CD4-positive, CD25-positive, alpha-beta regulatory T cell (primary cell): ENCODE results near the gene CFAP100. TPM values are rescaled to one million over a fixed set of nuclear protein-coding genes. Genes with fewer than 3 reads are reported as not detected.

Source experiments
- ATAC-seq, 2 donors: fragments of 150-1000 bp; cut with Tn5 transposase; one replicate each; pipeline ENCODE4 v1.10.0; 2021; ENCODE audit warnings: low read depth in 2 of 2, moderate number of reproducible peaks in 2 of 2, moderate library complexity in 1 of 2
- DNase-seq, 3 donors: peaks; one replicate each; pipeline versions ENCODE4 v3.0.0 to v3.0.0-alpha.2; 2012 to 2022; ENCODE audit warnings: mixed read lengths in 1 of 3
- H3K27ac ChIP-seq: one replicate; pipeline ENCODE4 v1.7.0; 2013; ENCODE audit warnings: mild to moderate bottlenecking, low read length; ENCODE audit not compliant: insufficient read depth, poor library complexity, severe bottlenecking
- H3K27me3 ChIP-seq: one replicate; pipeline ENCODE4 v1.7.0; 2013; ENCODE audit warnings: low read length; ENCODE audit not compliant: control insufficient read depth, insufficient read depth
- H3K36me3 ChIP-seq: one replicate; pipeline ENCODE4 v1.7.0; 2013; ENCODE audit warnings: mild to moderate bottlenecking, low read length, moderate library complexity; ENCODE audit not compliant: control insufficient read depth, insufficient read depth
- H3K4me1 ChIP-seq: 2 replicates; pipeline ENCODE4 v1.7.0; 2013; ENCODE audit warnings: mild to moderate bottlenecking, low read length; ENCODE audit not compliant: insufficient read depth, control insufficient read depth, poor library complexity, severe bottlenecking
- H3K4me3 ChIP-seq: one replicate; pipeline ENCODE4 v1.7.0; 2013; ENCODE audit warnings: low read depth, mild to moderate bottlenecking, low read length, moderate library complexity
- H3K9me3 ChIP-seq, 2 experiments: 1 replicate in 1 of 2; 2 replicates in 1 of 2; pipeline ENCODE4 v1.7.0; 2013; ENCODE audit warnings: low read length in 2 of 2, mild to moderate bottlenecking in 1 of 2, moderate library complexity in 1 of 2; ENCODE audit not compliant: control insufficient read depth in 2 of 2
- H3K27ac Mint-ChIP-seq, 3 donors: one replicate each; pipeline ENCODE4 v1.8.0; 2020 to 2022; ENCODE audit warnings: mild to moderate bottlenecking in 3 of 3, mixed read lengths in 3 of 3, moderate library complexity in 2 of 3
- H3K27me3 Mint-ChIP-seq: one replicate; pipeline ENCODE4 v1.8.0; 2022; ENCODE audit warnings: mild to moderate bottlenecking, mixed read lengths
- H3K36me3 Mint-ChIP-seq: one replicate; pipeline ENCODE4 v1.8.0; 2020; ENCODE audit warnings: mixed read lengths
- H3K4me1 Mint-ChIP-seq, 4 donors: one replicate each; pipeline ENCODE4 v1.8.0; 2020 to 2022; ENCODE audit warnings: mixed read lengths in 4 of 4, mild to moderate bottlenecking in 1 of 4
- H3K4me3 Mint-ChIP-seq, 4 donors: one replicate each; pipeline ENCODE4 v1.8.0; 2020 to 2022; ENCODE audit warnings: mild to moderate bottlenecking in 4 of 4, mixed read lengths in 4 of 4, moderate library complexity in 3 of 4
- H3K9me3 Mint-ChIP-seq, 7 donors: one replicate each; pipeline ENCODE4 v1.8.0; 2020 to 2022; ENCODE audit warnings: mixed read lengths in 7 of 7, mild to moderate bottlenecking in 3 of 7, moderate library complexity in 2 of 7
- polyA plus RNA-seq, 4 donors: library from polyadenylated mRNA; unstranded; fragments of 300-500 nt; fragmentation: Illumina TruSeq; gene quantifications; one replicate each; pipeline ENCODE4 v1.2.3, GENCODE V29; 2021
- total RNA-seq: library from RNA; stranded (reverse); gene quantifications from one replicate; pipeline ENCODE4 v1.2.3, GENCODE V29; 2022

CFAP100 gene
- total and polyA plus RNA-seq, 5 donors from 2014 or later = not detected

DNA sequence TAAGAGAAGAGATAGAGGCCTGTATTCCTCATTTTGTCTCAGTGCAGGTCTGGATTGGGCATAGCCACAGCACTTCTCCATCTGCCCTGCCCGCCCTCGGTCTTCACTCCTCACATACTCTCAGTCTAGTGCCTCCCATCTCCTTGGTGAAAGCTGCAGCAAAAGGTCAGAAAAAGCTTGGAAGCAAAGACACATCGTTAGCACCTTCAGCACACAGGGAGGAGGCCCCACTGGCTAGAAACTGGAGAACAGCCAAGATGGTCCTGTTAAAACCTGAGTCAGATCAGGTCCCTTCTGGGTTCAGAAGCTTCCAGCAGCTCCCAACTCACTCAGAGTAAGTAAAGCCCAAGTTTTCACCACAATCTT, 35.9 kb upstream of the CFAP100 start:
- H3K36me3 ChIP-seq = no peaks in the 10 kb centered on the region
- peaks cover 0 to 3% (median 0%) of the 10 kb centered on the region in 7 donors for H3K9me3 Mint-ChIP-seq
- no peak for ATAC-seq
- peak overlapping the region in 3 of 4 donors; percentile 40 to 88 (median 83) for H3K4me3 Mint-ChIP-seq
- no peak overlapping the region for H3K27ac ChIP-seq
- no peak overlapping the region for H3K27ac Mint-ChIP-seq
- H3K4me3 ChIP-seq = no peak overlapping the region
- H3K4me1 ChIP-seq = peaks cover 18% of the 10 kb centered on the region
- H3K9me3 ChIP-seq = no peaks in the 10 kb centered on the region
- DNase-seq = no peak
- H3K4me1 Mint-ChIP-seq = peaks cover 0 to 25% (median 3%) of the 10 kb centered on the region in 4 donors
- H3K27me3 Mint-ChIP-seq = peaks cover 45% of the 10 kb centered on the region
- H3K27me3 ChIP-seq = peaks cover 20% of the 10 kb centered on the region
- H3K36me3 Mint-ChIP-seq = no peaks in the 10 kb centered on the region

- no peak for DNase-seq
Measured at GRCh38 chr3:126360046-126360713, 34.5 kb upstream of the CFAP100 start.

GRCh38 chr3:126360714-126361060, 34.0 kb upstream of the CFAP100 start:
- H3K4me3 Mint-ChIP-seq = peak overlapping the region in 1 of 4 donors; percentile 90
- Histone ChIP-seq H3K4me3 (no peak overlapping the region), H3K36me3 (no peaks in the 10 kb centered on the region), H3K27me3 (peaks cover 17% of the 10 kb centered on the region), H3K27ac (no peak overlapping the region), H3K4me1 (peaks cover 18% of the 10 kb centered on the region), H3K9me3 (no peaks in the 10 kb centered on the region)
- DNase-seq (no peak), ATAC-seq (no peak)
- peaks cover 0 to under 1% (median 0%) of the 10 kb centered on the region in 7 donors for H3K9me3 Mint-ChIP-seq
- H3K36me3 Mint-ChIP-seq = no peaks in the 10 kb centered on the region
- no peak overlapping the region for H3K27ac Mint-ChIP-seq
- H3K4me1 Mint-ChIP-seq = peaks cover 0 to 19% (median 3%) of the 10 kb centered on the region in 4 donors
- peaks cover 29% of the 10 kb centered on the region for H3K27me3 Mint-ChIP-seq

More at GRCh38 chr3:126360046-126360713, 34.5 kb upstream of the CFAP100 start:
- H3K4me3 Mint-ChIP-seq = peak overlapping the region in 1 of 4 donors; percentile 42
- no peak overlapping the region for H3K27ac Mint-ChIP-seq
- peaks cover 34% of the 10 kb centered on the region for H3K27me3 Mint-ChIP-seq
- H3K9me3 ChIP-seq = no peaks in the 10 kb centered on the region
- ATAC-seq = no peak
- no peaks in the 10 kb centered on the region for H3K36me3 ChIP-seq
- H3K27me3 ChIP-seq = peaks cover 18% of the 10 kb centered on the region
- peaks cover 18% of the 10 kb centered on the region for H3K4me1 ChIP-seq
- no peak overlapping the region for H3K4me3 ChIP-seq
- peaks cover 0 to 24% (median 3%) of the 10 kb centered on the region in 4 donors for H3K4me1 Mint-ChIP-seq
- H3K27ac ChIP-seq = no peak overlapping the region
- H3K36me3 Mint-ChIP-seq = no peaks in the 10 kb centered on the region
- peaks cover 0 to 3% (median 0%) of the 10 kb centered on the region in 7 donors for H3K9me3 Mint-ChIP-seq

- Mint-ChIP-seq H3K36me3 (no peaks in the 10 kb centered on the region), H3K27me3 (peaks cover 29% of the 10 kb centered on the region), H3K4me1 (peaks cover 0 to 16% (median 2%) of the 10 kb centered on the region in 4 donors), H3K9me3 (peaks cover 0 to 2% (median 0%) of the 10 kb centered on the region in 7 donors), H3K27ac (no peak overlapping the region), H3K4me3 (no peak overlapping the region)
- peaks cover 16% of the 10 kb centered on the region for H3K4me1 ChIP-seq
- H3K27ac ChIP-seq = no peak overlapping the region
- DNase-seq (no peak), ATAC-seq (no peak)
- H3K27me3 ChIP-seq = peaks cover 17% of the 10 kb centered on the region
- no peaks in the 10 kb centered on the region for H3K9me3 ChIP-seq
- no peaks in the 10 kb centered on the region for H3K36me3 ChIP-seq
- H3K4me3 ChIP-seq = no peak overlapping the region
Measured at GRCh38 chr3:126361211-126361610, 33.5 kb upstream of the CFAP100 start.

DNA sequence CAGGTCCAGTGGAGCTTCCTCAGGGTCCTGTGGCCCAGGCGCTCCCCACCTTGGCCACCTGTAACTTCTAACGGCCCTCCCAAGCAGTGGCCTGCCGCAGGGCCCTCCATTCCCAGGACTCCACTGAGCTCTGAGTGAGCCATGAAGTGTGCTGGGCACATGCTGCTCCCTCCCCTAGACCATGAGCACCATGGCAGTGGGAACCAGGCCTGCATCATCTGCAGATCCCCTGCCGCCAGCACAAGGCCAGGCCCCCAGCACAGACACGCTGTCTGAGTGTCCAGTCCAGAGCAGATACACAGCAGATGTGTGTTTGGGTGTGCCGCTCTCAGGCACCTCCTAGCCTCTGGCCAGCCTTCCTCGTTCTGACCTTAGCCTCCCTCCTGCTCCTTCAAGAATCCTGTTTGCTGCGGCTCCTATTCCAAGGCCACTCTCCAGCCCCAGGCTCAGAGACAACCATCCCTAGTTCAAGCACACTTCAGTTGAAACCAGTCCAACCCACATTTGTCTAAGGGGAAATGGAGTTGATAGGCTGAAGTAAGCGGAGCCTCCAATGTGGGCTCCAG, 30.5 kb upstream of the CFAP100 start:
- Histone ChIP-seq H3K4me3 (no peak overlapping the region), H3K9me3 (no peaks in the 10 kb centered on the region), H3K27ac (no peak overlapping the region), H3K27me3 (peaks cover 7% of the 10 kb centered on the region), H3K4me1 (no peaks in the 10 kb centered on the region), H3K36me3 (no peaks in the 10 kb centered on the region)
- Mint-ChIP-seq H3K27ac (peak overlapping the region in 1 of 3 donors; percentile 7), H3K9me3 (peaks cover 0 to 3% (median 0%) of the 10 kb centered on the region in 7 donors), H3K27me3 (peaks cover 12% of the 10 kb centered on the region), H3K4me3 (no peak overlapping the region), H3K4me1 (peaks cover 0 to 2% (median 0%) of the 10 kb centered on the region in 4 donors), H3K36me3 (no peaks in the 10 kb centered on the region)
- no peak for ATAC-seq
- DNase-seq = no peak

DNA sequence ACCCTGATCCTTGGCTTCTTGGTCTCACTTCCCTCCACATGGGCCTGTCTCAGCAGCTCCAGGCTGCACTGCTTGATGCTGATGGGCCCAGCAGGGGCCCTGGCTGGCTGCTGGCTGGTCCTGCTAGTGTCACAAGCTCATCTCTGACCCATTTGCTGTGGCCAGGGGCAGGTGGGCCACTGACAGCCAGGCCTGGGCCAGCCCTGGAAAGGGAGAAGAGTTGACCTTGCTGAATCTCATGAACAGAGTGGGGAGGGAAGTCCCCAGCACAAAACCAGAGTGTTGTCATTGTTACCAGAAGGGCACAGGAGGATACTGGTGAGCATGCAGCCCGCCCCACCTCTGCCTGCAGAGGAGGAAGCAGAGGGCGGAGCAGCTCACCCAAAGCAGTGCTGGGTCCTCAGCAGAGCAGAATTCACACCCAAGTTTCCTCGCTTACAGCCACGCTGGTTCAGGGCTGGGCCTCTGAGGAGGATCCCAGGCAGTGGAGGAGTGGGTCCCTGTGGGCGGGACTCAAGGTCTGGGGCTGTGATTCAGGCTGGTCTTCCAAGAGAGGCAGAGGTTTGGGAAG, 29.9 kb upstream of the CFAP100 start:
- Histone ChIP-seq H3K4me1 (no peaks in the 10 kb centered on the region), H3K9me3 (no peaks in the 10 kb centered on the region), H3K4me3 (no peak overlapping the region), H3K27ac (no peak overlapping the region), H3K36me3 (no peaks in the 10 kb centered on the region), H3K27me3 (peaks cover under 1% of the 10 kb centered on the region)
- Mint-ChIP-seq H3K4me3 (no peak overlapping the region), H3K9me3 (peaks cover 0 to 3% (median 0%) of the 10 kb centered on the region in 7 donors), H3K27me3 (peaks cover 6% of the 10 kb centered on the region), H3K4me1 (peaks cover 0 to 2% (median 0%) of the 10 kb centered on the region in 4 donors), H3K27ac (no peak overlapping the region), H3K36me3 (no peaks in the 10 kb centered on the region)
- no peak for DNase-seq
- no peak for ATAC-seq

GRCh38 chr3:126365351-126366277, 29.1 kb upstream of the CFAP100 start:
- DNase-seq (no peak), ATAC-seq (no peak)
- Histone ChIP-seq H3K9me3 (no peaks in the 10 kb centered on the region), H3K4me3 (no peak overlapping the region), H3K36me3 (no peaks in the 10 kb centered on the region), H3K27me3 (no peaks in the 10 kb centered on the region), H3K27ac (no peak overlapping the region), H3K4me1 (no peaks in the 10 kb centered on the region)
- H3K4me3 Mint-ChIP-seq = no peak overlapping the region
- H3K27ac Mint-ChIP-seq = no peak overlapping the region
- H3K4me1 Mint-ChIP-seq = peaks cover 0 to 2% (median 0%) of the 10 kb centered on the region in 4 donors
- H3K36me3 Mint-ChIP-seq = no peaks in the 10 kb centered on the region
- no peaks in the 10 kb centered on the region for H3K27me3 Mint-ChIP-seq
- peaks cover 0 to 3% (median 0%) of the 10 kb centered on the region in 7 donors for H3K9me3 Mint-ChIP-seq
